Kasumi-1 (cell line): ENCODE results near the gene DZIP1.

Experiments used
- DNase-seq, 2 experiments: peaks; one replicate each; lab custom pipeline; 2025; lab: John Stamatoyannopoulos, UW

The DZIP1 gene

DNA sequence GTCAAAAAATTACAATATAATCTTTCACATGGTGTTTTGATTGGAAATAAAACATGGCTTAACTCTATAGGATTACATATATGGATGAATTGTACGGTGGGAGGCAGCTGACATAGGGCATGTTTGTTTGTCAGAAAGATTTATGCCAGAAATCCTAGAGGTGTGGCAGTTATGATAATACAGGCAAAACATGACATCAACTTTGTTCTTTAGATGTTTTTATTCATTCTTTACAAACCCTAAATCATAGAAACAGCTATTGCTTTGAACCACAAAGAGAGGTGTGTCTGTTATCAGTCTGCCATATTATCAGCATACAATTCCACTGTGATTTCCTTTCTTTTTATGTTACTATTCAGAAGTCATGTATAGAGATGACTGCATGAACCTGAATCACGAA lies 100.2 kb downstream of the DZIP1 start:
- DNase-seq, result no peak

DNA sequence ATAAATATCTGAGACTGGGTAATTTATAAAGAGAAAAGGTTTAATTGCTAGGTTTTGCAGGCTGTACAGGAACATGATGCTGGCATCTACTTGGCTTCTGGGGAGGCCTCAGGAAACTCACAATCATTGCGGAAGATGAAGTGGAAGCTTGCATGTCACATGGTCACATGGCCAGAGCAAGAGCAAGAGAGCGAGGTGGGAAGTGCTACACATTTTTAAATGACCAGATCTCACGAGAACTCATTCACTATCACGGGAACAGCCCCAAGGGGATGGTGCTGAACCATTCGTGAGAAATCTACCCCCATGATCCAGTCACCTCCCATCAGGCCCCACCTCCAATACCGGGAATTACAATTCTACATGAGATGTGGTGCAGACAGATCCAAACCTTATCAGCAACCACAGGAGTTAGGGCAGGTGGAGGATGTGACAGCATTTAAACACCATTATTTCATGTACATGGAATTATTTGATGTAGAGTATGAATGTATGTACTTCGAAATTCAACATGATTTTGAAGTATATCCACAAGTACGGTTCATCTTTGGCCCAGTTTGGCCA lies 102.5 kb downstream of the DZIP1 start:
- DNase-seq, result no peak

GRCh38 chr13:95541308-95541707 lies 103.2 kb downstream of the DZIP1 start:
- no peak for DNase-seq

DNA sequence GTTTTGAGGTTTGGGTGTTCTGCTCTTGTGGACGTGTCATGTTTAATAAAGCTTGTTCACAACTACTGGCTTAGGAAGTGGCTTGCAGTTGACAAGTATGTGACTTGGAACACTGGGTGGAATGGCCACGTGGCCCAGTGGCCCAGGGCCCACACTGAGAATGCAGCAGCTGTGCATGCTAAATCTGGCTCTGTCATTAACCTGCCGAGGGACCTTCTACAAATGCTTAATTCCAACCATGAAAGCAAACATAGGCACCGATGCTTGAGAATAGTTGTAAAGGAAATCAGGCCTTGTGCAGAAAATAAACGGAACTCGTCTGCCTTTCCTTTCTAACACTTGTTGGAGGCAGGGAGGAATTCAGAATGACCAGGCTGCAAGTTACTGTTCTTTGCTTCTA lies 103.6 kb downstream of the DZIP1 start:
- no peak for DNase-seq

DNA sequence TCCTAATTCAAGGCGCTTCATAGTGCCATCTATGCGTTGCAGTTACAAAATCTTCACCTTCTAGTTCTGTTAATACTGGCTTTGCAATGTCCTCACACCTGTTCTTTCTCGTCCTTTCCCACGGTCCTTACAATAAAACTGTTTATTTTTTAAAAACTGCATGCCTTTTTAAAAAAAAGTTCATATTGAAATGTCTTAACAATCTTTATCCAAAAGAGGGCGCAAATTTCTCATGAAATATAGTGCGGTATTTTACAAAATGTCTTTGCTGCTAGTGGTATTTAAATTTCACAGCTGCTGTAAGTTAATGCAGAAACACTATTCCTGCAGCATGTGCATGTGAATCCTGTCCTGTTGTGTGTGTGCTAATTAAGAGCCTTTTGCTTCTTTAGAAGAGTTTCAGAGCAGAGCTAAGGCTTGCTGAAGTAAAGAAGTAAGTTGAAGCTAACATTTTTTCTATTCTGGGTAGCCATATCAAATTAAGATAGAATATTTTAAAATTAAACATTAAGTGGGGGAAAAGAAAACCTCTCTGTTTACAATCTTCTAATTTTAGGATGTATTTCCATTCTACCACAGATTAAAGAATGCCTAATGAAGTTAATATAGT lies 107.8 kb downstream of the DZIP1 start:
- DNase-seq, result peak; percentile 67 to 73

DNA sequence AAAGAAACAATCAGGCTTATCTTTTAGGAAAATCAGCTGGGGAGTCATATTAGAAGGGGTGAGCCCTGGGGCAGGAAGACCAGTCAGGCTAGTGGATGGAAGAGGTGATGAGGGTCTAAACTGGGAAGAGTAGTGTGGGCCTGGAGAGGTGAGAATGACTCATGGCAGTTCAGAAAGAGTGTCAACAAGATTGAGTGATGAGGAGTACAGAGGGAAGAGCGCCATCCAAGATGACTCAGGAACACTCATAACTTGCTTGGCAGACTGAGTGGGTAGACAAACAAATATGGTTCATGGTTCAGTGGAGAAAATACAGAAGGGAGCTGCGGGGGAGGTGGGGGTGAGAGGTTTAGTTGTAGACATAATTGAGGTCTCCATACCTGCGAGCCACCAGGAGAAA lies 109.3 kb downstream of the DZIP1 start:
- DNase-seq, result no peak

- DNase-seq, result no peak
These were observed 110.9 kb downstream of the DZIP1 start for GRCh38 chr13:95533545-95534160.

DNA sequence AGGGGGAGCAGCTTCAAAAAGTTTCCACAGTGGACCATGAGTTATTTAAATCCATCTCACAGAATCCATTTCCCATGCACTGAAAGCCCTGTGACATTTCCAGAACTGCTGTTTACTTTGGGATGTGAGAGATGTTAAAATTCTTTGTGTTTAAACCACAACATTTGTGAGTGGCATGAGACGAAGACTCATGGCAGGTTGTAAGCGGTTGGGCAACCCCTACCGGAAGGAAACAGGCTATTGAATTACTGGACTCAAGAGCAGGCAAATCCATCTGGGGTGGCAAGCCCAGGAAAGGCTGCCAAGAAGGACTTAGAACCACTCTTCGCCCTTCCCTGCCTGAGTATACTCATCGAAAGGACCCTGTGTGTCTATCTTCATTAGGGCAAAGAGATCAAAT lies 114.3 kb downstream of the DZIP1 start:
- DNase-seq, result peak; percentile 80 to 84
